ENCODE results near the gene PHLDB1.

DNA sequence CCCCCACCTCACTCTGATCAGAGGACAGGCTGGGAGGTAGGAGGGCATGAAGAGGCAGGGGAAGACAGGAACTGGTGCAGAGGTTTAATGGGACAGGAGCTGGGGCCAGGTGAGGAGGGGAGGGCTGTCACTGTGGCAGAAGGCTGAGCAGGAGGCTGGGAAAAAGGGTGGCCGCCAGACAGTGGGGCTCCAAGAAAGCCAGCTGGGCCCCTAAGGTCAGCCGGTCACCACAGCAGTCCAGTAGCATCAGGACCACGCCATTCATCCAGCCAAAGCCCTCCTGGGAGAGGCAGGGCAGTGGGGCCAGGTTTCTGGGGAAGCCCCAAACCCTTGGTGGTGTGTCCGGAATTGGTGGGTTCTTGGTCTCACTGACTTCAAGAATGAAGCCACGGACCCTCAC, 80.5 kb downstream of the PHLDB1 start:
- TF ChIP-seq, protein P1, sequence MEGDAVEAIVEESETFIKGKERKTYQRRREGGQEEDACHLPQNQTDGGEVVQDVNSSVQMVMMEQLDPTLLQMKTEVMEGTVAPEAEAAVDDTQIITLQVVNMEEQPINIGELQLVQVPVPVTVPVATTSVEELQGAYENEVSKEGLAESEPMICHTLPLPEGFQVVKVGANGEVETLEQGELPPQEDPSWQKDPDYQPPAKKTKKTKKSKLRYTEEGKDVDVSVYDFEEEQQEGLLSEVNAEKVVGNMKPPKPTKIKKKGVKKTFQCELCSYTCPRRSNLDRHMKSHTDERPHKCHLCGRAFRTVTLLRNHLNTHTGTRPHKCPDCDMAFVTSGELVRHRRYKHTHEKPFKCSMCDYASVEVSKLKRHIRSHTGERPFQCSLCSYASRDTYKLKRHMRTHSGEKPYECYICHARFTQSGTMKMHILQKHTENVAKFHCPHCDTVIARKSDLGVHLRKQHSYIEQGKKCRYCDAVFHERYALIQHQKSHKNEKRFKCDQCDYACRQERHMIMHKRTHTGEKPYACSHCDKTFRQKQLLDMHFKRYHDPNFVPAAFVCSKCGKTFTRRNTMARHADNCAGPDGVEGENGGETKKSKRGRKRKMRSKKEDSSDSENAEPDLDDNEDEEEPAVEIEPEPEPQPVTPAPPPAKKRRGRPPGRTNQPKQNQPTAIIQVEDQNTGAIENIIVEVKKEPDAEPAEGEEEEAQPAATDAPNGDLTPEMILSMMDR (IDR thresholded peaks at IDR 0.05 in 2 of 3, conservative IDR thresholded peaks at IDR 0.05 in 1 of 3; ENCODE audit: borderline replicate concordance in 1 of 3, insufficient read depth in 1 of 3, low read depth in 2 of 3, low read length in 2 of 3), result no peak
- TF ChIP-seq EGR1 (IDR thresholded peaks at IDR 0.05; ENCODE audit: low read depth) (no peak), POLR2AphosphoS5 (IDR thresholded peaks at IDR 0.05; ENCODE audit: low read depth, low read length) (no peak)

Measured in HCT116 (cell line).